ENCODE measurements around the gene LRRIQ1. TPM values are rescaled to one million over a fixed set of nuclear protein-coding genes. Genes with fewer than 3 reads are reported as not detected.

Gene LRRIQ1
- total and polyA plus RNA-seq, 2 experiments from 2014 or later = 1.4 to 4.0 TPM

DNA sequence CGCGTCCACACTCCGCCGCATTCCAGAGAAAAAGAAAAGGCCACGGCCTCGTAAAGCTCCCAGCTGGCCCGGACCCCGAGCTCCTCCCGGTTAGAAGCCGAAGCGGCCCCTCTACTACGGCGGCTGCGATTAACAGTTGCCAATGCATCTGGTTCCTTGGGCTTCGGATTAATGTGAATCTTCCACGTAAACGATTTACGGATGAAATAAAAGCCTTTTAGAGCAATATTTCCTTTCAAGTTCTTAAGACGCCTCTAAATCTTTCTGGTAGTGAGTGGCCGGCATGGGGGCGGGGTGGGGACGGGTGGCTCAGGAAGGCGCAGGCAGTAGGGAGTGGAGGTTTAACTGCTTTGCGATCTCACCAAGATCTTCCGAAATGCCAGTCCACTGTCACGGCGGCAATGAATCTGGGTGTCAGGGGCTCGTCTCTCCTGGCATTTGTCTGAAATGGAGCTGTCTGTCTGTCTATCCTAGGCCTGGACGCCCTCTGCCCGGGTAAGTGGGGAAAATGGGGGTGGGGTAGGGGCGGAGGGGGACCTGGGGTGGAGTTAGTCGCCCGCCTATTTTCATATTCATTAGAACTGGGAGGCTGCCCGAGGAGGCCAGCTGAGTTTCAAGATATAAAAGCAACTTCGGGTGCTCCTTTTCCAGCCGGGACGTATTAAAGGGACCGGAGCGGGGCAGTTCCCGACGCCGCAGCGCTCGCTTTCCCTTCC is 243.5 kb downstream of the LRRIQ1 start:
- ATAC-seq (peak; percentile 18), DNase-seq (ENCODE audit: low spot score) (peak; percentile 85)
- Histone ChIP-seq H3K4me1 (ENCODE audit: insufficient read depth) (peaks cover 53% of the 10 kb centered on the region), H4K20me1 (replicated peaks; ENCODE audit: insufficient read depth) (peaks cover 13% of the 10 kb centered on the region; the same call in 1 of the 2 replicates), H3K4me3 (peak overlapping the region; percentile 86), H3K79me2 (replicated peaks; ENCODE audit: insufficient read depth) (no peaks in the 10 kb centered on the region), H3F3A (replicated peaks; ENCODE audit: low read depth) (no peaks in the 10 kb centered on the region), H3K27me3 (ENCODE audit: insufficient read depth) (peaks cover 73% of the 10 kb centered on the region), H2AFZ (peak overlapping the region; percentile 90), H3K4me2 (peak overlapping the region; percentile 83), H3K9me2 (ENCODE audit: insufficient read depth) (no peaks in the 10 kb centered on the region), H3K36me3 (ENCODE audit: insufficient read depth) (no peaks in the 10 kb centered on the region), H3K27ac (ENCODE audit: low read depth) (no peak overlapping the region)
- Mint-ChIP-seq H3K36me3 (ENCODE audit: low read depth) (no peaks in the 10 kb centered on the region), H3K9me3 (no peaks in the 10 kb centered on the region), H3K27me3 (ENCODE audit: insufficient read depth, low read depth, poor library complexity) (peaks cover 65% of the 10 kb centered on the region), H3K4me3 (peak overlapping the region; percentile 97), H3K27ac (no peak overlapping the region), H3K4me1 (peaks cover 29% of the 10 kb centered on the region)
- TF ChIP-seq POLR2AphosphoS5 (IDR thresholded peaks at IDR 0.05; ENCODE audit: low read depth) (no peak), EZH2phosphoT487 (IDR thresholded peaks at IDR 0.05; ENCODE audit: unreplicated experiment) (peak; percentile 69)

DNA sequence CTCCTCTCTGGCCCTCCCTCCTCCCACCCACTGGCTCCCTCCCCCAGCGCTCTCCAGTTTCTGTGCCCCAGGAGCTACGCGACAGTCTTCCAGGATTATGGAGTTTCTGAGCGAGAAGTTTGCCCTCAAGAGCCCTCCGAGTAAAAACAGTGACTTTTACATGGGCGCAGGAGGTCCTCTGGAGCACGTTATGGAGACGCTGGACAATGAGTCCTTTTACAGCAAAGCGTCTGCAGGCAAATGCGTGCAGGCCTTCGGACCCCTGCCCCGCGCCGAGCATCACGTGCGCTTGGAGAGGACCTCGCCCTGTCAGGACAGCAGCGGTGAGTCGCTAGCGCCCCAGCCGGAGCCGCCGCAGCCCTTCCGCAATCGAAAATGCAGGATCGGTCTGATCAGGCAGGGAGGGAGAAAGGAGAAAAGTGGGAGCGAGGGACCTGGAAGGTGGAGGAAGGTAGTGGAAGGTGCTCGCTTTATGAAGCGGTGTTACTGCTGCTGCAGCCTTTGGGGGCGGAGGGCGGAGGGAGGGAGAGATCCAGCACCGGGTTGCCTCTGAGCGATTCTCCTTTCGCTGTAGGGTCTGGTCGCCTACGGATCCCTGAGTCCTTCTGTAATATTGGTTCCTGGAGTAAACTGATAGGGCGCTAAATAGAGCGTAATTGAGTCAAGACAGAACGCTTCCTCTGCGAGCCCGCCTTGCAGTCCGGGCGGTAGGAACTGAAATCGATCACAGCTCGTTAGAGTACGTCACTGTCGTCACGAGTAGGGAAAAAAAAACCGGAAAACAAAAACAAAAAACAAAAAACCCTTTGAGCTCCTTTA is 244.2 kb downstream of the LRRIQ1 start, which contains the start of gene ALX1:
ALX1 (plus strand) TSS at position 56 of the 819 bp plus-strand sequence; CDS start at position 98, 42 bp downstream.
- H3K4me1 Mint-ChIP-seq = peaks cover 29% of the 10 kb centered on the region
- H3K36me3 Mint-ChIP-seq (ENCODE audit: low read depth) = no peaks in the 10 kb centered on the region
- Histone ChIP-seq H3K4me3 (peak within 1 kb of the TSS; percentile 86), H3K79me2 (replicated peaks; ENCODE audit: insufficient read depth) (no peaks in the 10 kb centered on the region), H3K9me2 (ENCODE audit: insufficient read depth) (no peaks in the 10 kb centered on the region), H4K20me1 (replicated peaks; ENCODE audit: insufficient read depth) (peaks cover 9% of the 10 kb centered on the region; the same call in 1 of the 2 replicates), H3K36me3 (ENCODE audit: insufficient read depth) (no peaks in the 10 kb centered on the region), H3K4me2 (peak within 1 kb of the TSS; percentile 83), H3F3A (replicated peaks; ENCODE audit: low read depth) (no peaks in the 10 kb centered on the region), H2AFZ (peak within 1 kb of the TSS; percentile 90), H3K27ac (ENCODE audit: low read depth) (peak within 1 kb of the TSS; percentile 5; the same call in 1 of the 2 replicates), H3K4me1 (ENCODE audit: insufficient read depth) (peaks cover 45% of the 10 kb centered on the region), H3K27me3 (ENCODE audit: insufficient read depth) (peaks cover 66% of the 10 kb centered on the region)
- H3K9me3 Mint-ChIP-seq = no peaks in the 10 kb centered on the region
- DNase-seq (ENCODE audit: low spot score) (peak; percentile 91), ATAC-seq (peak; percentile 73)
- H3K4me3 Mint-ChIP-seq = peak within 1 kb of the TSS; percentile 97
- H3K27ac Mint-ChIP-seq = peak within 1 kb of the TSS; percentile 94
- TF ChIP-seq ZNF114 (CRISPR knock-in tag; IDR thresholded peaks at IDR 0.05) (0 out of 2 replicates have a peak, but pooled peaks have one; percentile 46), ZNF331 (CRISPR knock-in tag; IDR thresholded peaks at IDR 0.05; ENCODE audit: low read depth) (no peak), CREB1 (CRISPR knock-in tag; IDR thresholded peaks at IDR 0.05; ENCODE audit: low read depth) (peak; percentile 80)
- TF ChIP-seq, protein P1, sequence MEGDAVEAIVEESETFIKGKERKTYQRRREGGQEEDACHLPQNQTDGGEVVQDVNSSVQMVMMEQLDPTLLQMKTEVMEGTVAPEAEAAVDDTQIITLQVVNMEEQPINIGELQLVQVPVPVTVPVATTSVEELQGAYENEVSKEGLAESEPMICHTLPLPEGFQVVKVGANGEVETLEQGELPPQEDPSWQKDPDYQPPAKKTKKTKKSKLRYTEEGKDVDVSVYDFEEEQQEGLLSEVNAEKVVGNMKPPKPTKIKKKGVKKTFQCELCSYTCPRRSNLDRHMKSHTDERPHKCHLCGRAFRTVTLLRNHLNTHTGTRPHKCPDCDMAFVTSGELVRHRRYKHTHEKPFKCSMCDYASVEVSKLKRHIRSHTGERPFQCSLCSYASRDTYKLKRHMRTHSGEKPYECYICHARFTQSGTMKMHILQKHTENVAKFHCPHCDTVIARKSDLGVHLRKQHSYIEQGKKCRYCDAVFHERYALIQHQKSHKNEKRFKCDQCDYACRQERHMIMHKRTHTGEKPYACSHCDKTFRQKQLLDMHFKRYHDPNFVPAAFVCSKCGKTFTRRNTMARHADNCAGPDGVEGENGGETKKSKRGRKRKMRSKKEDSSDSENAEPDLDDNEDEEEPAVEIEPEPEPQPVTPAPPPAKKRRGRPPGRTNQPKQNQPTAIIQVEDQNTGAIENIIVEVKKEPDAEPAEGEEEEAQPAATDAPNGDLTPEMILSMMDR (conservative IDR thresholded peaks at IDR 0.05; ENCODE audit: low read depth in 2 of 2) = peak in 1 of 2 experiments; percentile 30; a peak in 1 of 4 replicates
- H3K27me3 Mint-ChIP-seq (ENCODE audit: insufficient read depth, low read depth, poor library complexity) = peaks cover 59% of the 10 kb centered on the region

Data from GM23338 (cell line).